GM10266 (cell line): ENCODE measurements around the gene FAM118B.
"Not testable (repeated sequence)": the region's sequence is repeated elsewhere in the genome, so short reads cannot be mapped to it uniquely, and the experiment has no call there.

ENCODE experiments used
- DNase-seq: peaks from one replicate; pipeline ENCODE4 v3.0.0; 2012; ENCODE audit errors: extremely low spot score
- CTCF ChIP-seq: IDR thresholded peaks from 2 replicates; pipeline ENCODE4 v1.5.1; 2012; ENCODE audit warnings: mild to moderate bottlenecking, low read depth; ENCODE audit not compliant: control insufficient read depth, insufficient read depth; ENCODE audit errors: missing control alignments

FAM118B gene

GRCh38 chr11:126303623-126304456, 92.3 kb downstream of the FAM118B start, which contains the start of gene DCPS:
TSS of gene DCPS (plus strand) at chr11:126304060. CDS start at chr11:126304081, 21 bp downstream.
- TF ChIP-seq CTCF: no peak
- DNase-seq: peak; percentile 87

- peak; percentile 65 for DNase-seq
- no peak for TF ChIP-seq CTCF
Measured at GRCh38 chr11:126304457-126305075, 93.0 kb downstream of the FAM118B start.

DNA sequence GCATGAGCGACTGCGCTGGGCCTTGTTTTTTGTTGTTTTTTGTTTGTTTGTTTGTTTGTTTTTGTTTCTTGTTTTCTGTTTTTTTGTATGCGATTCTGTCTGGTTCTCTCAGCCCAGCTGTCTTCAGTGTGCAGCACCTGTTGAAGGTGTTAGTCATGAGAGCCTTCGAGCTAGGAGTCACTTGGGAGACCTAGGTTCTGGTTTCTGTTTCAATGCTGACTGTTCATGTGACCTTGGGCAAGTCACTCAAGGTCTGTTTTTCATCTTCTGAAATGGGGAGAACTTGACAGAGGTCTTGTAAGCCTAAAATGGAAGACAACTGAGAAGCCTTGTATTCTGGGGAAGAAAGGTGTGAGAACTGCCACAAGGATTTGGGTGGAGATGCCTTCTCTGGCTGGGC, 94.1 kb downstream of the FAM118B start:
- peak; percentile 59 for DNase-seq

DNA sequence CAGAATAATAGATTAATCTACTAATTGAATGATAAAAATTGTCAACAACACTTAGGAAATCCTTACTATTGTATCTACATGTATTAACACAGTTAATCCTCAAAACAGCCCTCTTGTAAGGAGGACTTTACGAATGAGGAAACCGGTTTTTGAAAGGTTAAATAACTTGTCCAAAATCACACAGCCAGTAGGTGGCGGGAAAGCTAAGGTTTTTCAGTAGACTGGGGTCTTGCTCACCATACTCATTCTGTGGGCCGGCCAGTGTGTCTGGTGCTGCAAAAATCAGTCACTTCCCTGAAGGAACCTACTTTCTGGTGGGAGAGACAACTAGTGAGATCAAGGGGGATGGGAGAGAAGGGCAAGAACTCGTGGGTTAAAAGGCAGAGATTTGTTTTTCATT, 96.1 kb downstream of the FAM118B start:
- TF ChIP-seq CTCF: peak; percentile 37
- DNase-seq: no peak

More for the DNA sequence above, 94.1 kb downstream of the FAM118B start:
- no peak for TF ChIP-seq CTCF

DNA sequence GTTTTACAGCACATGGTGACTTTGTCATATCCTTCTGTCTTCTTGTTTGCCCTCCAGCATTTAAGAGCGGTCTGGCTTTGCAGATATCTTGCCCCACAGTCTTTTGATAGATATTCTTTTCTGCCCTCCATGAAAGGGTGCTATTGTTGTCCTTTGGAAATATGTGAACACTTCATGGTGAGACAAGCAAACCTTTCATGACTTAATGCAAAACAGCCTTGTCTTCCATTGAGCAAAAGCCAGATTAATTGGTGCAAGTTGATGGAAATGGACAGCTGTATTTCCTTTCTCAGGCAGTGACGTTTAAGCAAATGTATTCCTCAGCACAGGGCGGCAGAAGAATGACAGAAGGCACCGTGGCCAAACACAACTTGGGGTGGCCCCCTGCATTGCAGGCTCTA, 96.7 kb downstream of the FAM118B start:
- TF ChIP-seq CTCF: no peak
- no peak for DNase-seq

GRCh38 chr11:126308771-126309170, 97.2 kb downstream of the FAM118B start:
- DNase-seq: not testable (repeated sequence)

DNA sequence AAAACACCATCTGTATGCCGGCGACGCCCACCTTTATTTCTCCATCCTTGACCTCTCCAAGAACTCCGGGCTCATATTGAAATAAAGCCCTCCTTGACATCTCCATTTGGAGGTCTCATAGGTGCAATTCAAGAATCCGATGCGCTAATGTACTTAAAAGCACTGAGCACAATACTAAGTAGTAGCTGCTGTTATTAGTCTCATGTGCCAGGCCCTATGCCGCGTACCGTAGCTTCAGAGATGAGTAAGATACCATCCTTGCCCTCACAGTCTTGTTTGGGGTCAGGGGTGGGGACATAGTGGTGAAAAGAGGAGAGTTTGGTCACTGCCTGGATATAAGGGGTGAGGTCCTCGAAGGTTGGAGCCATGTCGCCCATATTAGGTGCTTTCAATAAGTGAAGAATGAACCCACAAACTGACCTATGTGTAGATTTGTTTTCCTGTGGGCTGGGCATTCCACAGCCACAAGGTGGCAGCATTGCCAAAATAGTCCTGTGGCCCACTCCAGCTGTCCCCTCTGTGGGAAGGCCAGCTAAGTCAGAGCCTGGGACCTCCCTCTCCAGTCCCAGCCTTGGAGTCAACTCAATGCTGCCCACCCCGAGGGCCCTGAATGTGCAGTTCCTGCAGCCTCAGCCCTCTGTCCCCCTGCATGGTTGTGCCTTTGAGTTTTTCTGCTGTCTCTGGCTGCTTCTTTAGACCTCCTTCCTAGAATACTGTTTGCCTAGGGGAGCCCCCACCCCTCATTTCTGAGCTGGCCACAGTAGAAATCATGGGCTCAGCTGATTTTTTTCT, 98.8 kb downstream of the FAM118B start:
- peak; percentile 57 for DNase-seq
- TF ChIP-seq CTCF: peak; percentile 94
